Inferior parietal cortex (tissue), 1 donor: ENCODE results near the gene PRKCB.

Source experiments
- DNase-seq: peaks from one replicate; pipeline ENCODE4 v3.0.0-alpha.2; 2016; ENCODE audit errors: extremely low spot score

Gene PRKCB

DNA sequence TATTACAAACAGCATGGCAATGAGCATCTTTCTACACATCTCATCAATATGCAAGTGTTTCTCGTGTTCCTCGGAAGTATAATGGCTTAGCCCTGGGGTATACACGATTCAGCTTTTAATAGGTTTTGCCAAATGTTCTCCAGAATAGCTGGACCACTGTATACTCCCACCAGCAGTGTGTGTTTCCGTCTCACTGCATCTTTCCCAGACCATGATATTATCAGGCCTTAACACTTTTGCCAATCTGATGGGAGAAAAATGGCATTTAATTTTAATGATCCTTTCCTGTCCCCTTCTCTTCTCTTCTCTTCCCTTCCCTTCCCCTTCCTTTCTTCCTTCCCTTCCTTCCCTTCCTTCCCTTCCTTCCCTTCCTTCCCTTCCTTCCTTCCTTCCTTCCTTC, 30.8 kb downstream of the PRKCB start:
- no peak for DNase-seq

- DNase-seq, result no peak
These were observed 31.8 kb downstream of the PRKCB start for GRCh38 chr16:23867566-23867965.

- DNase-seq, result no peak
These were observed 32.4 kb downstream of the PRKCB start for GRCh38 chr16:23868136-23868535.

- no peak for DNase-seq
These were observed 33.3 kb downstream of the PRKCB start for GRCh38 chr16:23869052-23869451.

DNA sequence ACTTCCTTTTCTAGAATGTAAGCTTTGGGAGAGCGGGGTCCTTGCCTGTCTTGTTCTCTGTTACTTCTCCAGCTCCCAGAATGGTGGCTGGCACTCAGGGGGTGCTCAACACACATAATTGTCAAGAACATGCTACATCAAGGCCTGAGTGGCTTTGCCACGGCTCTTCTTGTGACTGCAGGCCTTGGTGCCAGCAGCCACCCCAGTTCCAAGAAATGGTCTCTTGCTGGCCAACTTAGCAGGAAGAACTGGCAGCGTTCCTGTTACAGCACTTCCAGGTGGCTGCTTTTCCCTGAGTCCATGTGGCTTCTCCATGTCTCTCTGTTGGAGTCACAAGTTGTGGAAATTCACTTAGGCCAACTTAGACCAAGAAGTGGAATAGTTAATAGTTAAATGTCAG, 36.1 kb downstream of the PRKCB start:
- DNase-seq, result no peak

DNA sequence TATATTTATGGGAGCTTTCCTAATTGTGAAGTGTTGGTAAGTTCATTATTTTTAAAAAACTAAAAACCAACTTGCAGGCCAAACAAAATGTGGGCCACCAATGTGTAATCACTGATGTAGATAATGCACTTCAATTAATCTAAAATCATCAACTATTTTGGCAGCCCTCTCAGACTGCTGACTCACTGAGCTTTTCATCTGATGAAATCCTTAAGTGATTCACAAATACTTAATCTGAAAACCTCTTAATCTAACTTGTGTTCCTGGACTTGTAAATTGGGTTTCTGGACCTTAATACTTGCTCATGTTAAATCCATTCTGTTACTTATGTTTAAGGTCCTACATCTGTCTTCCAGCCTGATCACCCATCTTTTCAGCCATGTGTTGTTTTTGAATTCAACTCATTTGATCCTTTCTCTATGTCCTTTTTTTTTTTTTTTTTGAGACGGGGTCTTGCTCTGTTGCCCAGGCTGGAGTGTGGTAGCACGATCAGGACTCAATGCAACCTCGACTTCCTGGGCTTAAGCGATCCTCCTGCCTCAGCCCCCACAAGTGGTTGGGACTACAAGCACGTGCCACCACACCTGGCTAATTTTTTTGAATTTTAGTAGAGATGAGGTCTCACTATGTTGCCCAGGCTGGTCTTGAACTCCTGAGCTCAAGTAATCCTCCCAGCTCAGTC, 39.0 kb downstream of the PRKCB start:
- DNase-seq, result no peak

DNA sequence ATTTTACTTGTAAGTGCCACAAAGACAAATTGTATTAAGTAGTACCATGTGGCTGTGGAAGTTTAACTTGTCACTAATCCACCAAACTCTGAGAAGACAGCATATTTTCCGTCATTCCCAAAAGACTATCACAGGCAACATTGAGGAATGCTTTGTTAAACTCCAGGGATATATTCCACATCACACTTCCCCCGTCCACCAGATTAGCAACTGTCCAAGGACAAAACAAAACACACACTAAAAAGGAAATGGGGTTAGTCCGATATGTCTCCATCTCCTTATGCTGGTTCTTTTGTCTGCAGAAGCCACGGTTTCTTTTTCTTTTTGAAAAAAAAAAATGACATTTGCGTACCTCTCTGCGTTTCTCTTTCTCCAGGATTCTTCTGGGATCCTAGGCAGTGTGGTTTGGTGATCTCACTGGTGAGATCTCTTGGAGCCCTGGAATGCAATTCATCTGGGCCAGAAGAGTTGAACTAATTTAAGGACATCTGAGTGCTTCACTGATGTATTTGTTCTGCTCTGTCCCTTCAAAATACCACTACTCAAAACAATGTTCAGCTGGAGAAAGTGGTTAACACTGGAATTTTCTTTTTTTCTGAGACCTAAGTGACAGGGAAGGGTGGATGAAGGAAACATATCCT, 40.6 kb downstream of the PRKCB start:
- DNase-seq, result no peak

- no peak for DNase-seq
These were observed 41.6 kb downstream of the PRKCB start for GRCh38 chr16:23877107-23878070.

GRCh38 chr16:23879735-23880373, 44.1 kb downstream of the PRKCB start:
- DNase-seq, result no peak

DNA sequence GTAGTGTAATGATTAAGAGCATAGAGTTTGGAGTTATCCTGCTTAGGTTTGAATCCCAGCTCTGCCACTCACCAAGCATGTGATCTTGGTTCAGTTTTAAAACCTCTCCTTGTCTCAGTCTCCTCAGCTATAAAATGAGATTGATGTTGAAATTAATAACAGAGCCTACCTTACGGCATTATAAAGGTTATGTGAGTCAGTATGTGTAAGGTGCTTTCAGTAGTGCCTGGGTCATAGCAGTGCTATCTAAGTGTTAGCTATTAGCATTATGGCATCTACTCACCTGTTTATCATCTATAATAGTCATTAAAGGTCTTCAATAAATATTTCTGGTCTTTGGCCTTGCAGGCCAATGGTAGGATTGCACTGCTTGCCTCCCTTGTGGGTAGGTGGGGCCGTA, 53.4 kb downstream of the PRKCB start:
- DNase-seq, result no peak

DNA sequence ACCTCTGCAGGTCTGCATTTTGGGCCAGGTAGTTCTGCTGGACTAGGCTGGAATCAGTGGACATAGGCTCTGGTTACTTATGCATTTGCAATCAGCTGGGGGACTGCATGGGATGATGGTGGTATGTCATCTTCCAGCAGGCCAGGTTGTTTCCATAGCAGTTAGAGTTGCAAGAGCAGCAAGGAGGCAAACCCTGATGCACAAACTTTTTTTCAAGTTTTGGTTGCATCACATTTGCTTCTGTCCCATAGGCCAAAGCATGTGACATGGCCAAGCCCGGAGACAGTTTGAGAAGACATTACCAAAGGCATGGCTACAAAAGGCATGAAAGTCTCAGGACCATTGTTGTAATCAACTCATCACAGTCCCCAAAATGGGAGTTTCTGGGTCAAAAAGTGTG, 58.2 kb downstream of the PRKCB start:
- DNase-seq, result no peak

DNA sequence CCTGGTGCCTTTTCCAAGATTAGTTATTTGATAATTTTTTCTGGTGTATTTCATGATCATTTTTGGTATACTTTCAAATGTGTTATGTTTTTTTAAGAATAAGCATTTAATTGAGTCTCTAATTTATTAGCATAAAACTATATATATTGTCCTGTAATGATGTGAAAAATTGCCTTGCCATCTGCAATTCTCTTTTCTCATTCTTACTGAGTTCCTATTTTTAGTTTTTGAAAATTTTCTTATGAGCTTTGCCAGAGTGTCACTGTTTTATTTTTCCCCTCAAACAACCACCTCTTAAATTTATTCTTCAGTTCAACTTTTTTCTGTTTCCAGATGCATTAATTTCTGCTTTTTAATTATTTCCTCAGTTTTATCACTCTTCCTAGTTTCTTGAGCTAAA, 59.3 kb downstream of the PRKCB start:
- no peak for DNase-seq

- DNase-seq, result no peak
These were observed 61.3 kb downstream of the PRKCB start for GRCh38 chr16:23896832-23897821.

DNA sequence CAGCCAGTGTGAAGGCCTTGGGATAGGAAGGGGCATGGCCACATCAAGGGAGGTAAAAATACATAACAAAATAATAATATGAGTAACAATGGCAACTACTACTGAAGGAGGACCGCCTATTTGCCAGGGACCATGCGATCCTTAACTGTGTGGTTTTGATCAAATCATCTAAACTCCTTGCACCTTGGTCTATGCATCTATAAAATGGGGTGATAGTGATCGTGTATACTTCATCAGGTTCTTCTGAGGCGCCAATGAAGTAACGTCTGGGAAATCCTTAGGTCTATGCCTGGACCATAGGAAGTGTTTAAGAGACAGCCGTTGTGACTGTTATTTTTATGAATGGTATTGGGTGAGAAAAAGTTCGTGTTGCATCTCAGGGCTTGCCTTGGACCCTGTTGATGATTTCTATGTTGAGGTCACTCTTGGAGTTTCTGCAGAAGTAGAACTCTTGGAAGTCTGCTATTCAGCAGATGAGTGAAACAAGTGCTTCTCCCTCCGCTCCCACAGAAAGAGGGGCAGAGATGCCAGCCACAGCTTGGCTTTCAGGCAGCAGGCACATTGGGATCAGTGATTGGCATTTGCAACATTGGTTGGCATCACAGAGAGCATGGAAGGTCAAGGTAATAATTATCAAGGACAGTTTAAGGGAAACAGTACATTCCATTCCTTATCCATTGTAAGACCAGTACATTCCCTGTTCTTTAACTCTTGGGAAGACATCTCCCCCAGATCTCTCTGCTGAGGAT, 63.1 kb downstream of the PRKCB start:
- no peak for DNase-seq

DNA sequence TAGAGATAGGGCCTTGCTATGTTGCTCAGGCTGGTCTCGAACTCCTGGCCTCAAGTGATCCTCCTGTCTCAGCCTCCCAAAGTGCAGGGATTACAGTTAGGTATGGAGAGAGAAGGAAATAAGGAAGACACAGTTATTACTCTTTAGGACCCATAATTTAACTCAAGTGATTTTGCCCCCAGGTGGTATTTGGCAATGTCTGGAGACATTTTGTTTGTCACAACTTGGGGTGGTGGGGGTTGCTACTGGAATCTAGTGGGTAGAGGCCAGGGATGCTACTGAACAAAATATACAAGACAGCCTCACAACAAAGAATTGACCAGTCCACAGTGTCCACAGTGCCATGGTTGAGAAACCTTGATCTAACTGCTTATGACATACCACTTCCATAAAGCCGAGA, 64.1 kb downstream of the PRKCB start:
- no peak for DNase-seq

DNA sequence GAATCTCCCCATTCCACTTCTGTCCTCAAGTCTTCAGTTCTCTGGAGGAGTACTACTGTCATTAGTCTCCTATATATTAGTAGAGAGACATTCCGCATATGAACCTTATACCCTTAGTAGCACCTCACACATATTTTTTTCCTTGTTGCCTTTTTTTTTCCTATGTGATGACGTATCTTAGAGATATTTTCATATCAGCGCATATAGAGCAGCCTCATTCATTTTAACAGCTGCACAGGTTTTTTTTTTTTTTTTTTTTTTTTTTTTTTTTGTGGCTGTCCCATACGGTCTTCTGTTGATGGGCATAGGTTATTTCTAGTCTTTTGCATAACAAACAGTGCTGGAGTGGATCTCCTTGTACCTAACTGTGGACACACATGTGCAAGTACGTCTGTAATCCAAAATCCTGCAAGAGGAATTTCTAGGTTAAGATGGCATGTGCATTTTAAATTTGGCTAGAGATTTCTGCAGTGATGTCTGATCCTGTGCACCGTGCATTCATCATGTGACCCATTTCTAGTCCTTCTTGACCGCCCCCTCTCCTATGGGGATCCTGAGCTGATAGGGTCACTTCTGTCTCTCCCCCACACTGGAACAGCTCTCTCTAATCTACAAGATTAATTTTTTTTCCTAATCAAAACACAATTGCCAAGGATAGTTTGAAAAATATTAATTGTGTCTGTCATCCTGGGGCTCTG, 64.8 kb downstream of the PRKCB start:
- DNase-seq, result no peak

- DNase-seq, result no peak
These were observed 65.6 kb downstream of the PRKCB start for GRCh38 chr16:23901178-23902033.

- DNase-seq, result no peak
These were observed 66.4 kb downstream of the PRKCB start for GRCh38 chr16:23902034-23902747.
